Measurements from ENCODE around the gene ATOH8. TPM values are rescaled to one million over a fixed set of nuclear protein-coding genes. Genes with fewer than 3 reads are reported as not detected.

Gene ATOH8
- total and polyA plus RNA-seq, 8 donors, result 1.7 to 13.9 (median 3.5) TPM

DNA sequence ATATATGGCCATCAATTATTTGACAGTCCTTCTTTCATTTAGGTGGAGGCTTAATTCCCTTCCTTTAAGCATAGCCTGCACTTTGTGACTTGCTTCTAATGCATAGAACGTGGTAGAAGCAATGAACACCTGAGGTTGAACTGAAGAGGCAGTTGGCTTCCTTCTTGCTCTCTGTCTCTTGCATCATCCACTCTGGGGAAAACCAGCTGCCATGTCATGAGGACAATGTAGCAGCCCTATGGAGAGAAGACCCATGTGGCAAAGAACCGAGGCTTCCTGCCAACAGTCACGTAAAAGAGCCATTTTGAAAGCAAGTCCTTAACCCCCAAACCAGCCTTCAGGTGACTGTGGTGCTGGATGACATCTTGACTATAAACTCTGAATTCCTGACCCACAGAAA is 46.8 kb downstream of the ATOH8 start:
- H3K27me3 ChIP-seq, result no peaks in the 10 kb centered on the region
- H3K36me3 ChIP-seq, result no peaks in the 10 kb centered on the region
- no peaks in the 10 kb centered on the region for H3K9me3 ChIP-seq
- 93 to 94% methylated on average over 3 of the region's 3 CpGs for WGBS, 2 donors
- DNase-seq, result no peak
- ATAC-seq, result no peak
- no peak for TF ChIP-seq CTCF (IDR thresholded peaks at IDR 0.05)
- intact Hi-C loops (cut with DNase I), result loop anchor here in 1 of 3 donors (10.0 kb wide), 1 partner anchor 46 kb away; the partner anchor contains the start of gene ATOH8
- FAIRE-seq, result no peak
- H3K4me3 ChIP-seq, result no peak overlapping the region
- no peaks in the 10 kb centered on the region for H3K4me1 ChIP-seq
- H3K27ac ChIP-seq, result no peak overlapping the region

- ATAC-seq (no peak), DNase-seq (no peak), FAIRE-seq (no peak)
- Histone ChIP-seq H3K4me1 (no peaks in the 10 kb centered on the region), H3K27ac (no peak overlapping the region), H3K4me3 (no peak overlapping the region), H3K27me3 (no peaks in the 10 kb centered on the region), H3K36me3 (no peaks in the 10 kb centered on the region), H3K9me3 (no peaks in the 10 kb centered on the region)
- TF ChIP-seq CTCF (IDR thresholded peaks at IDR 0.05), result no peak
- intact Hi-C loops (cut with DNase I), result loop anchor here in 1 of 3 donors (10.0 kb wide), 1 partner anchor 47 kb away; the partner anchor contains the start of gene ATOH8
- WGBS, 2 donors, result 85 to 90% methylated on average over 5 of the region's 5 CpGs
These were observed 48.1 kb downstream of the ATOH8 start for GRCh38 chr2:85801871-85802270.

DNA sequence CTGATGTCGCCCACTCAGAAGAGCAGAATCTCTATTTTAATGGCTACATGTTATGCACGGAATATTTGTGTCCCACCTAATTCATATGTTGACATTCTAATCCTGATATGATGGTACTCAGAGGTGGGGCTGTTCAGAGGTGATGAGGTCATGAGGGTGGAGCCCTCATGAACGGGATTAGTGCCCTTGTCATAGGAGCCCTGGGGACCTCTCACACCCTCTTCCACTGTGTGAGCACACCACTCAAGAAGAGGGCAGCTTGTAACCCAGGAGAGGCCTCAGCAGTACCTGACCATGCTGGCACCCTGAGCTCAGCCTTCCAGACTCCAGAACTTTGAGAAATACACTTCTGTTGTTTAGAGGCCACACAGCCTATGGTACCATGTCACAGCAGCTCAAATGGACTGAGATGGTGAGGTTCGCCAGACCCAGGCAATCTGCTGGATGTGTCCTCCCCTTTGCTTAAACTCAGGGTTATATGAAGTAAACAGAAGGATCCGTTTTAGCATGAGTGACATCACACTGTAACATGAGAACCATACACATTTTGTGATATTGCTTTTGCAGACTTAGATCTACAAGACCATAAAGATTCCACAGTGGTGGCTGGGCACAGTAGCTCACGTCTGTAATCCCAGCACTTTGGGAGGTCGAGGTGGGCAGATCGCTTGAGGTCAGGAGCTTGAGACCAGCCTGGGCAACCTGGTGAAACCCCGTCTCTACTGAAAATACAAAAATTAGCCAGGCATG is 48.7 kb downstream of the ATOH8 start:
- TF ChIP-seq CTCF (IDR thresholded peaks at IDR 0.05), result no peak
- Histone ChIP-seq H3K9me3 (no peaks in the 10 kb centered on the region), H3K4me1 (no peaks in the 10 kb centered on the region), H3K36me3 (no peaks in the 10 kb centered on the region), H3K4me3 (no peak overlapping the region), H3K27ac (no peak overlapping the region), H3K27me3 (no peaks in the 10 kb centered on the region)
- ATAC-seq (no peak), DNase-seq (no peak), FAIRE-seq (no peak)
- intact Hi-C loops (cut with DNase I), result loop anchor here in 1 of 3 donors (10.0 kb wide), 1 partner anchor 48 kb away; the partner anchor contains the start of gene ATOH8
- WGBS, 2 donors, result 78 to 84% methylated on average over 9 of the region's 9 CpGs

DNA sequence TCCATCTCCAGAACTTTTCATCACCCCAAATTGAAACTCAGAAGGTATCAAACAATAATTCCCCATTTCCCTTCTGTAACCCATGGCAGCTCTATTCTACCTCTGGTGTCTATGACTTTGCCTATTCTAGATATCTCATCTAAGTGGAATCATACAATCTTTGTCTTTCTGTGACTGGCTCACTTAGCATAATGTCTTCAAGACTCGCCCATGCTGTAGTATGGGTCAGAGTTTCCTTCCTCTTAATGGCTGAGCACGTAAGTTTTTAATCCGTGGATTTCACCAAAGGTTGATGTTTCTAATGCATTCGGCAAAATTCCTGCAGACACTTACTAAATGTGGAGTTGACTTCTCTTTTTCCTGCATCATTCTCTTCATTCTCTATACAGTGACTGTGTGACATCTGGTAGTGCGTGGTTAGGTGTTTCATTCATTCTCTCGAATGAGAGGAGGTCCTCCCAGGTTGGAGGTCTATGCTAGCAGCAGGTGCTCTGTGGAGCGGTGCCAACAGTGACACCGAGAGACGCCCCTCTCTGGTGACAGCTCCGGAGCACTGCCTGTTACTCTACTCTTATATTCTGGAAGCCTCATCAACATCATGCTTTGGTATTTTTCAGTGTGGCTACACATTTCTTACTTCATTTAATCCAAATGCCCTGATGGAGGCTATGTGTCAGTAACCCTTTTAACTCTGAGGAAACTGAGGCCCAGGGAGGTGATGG is 50.1 kb downstream of the ATOH8 start:
- H3K27me3 ChIP-seq, result no peaks in the 10 kb centered on the region
- 67 to 81% methylated on average over 10 of the region's 10 CpGs for WGBS, 2 donors
- H3K36me3 ChIP-seq, result no peaks in the 10 kb centered on the region
- intact Hi-C loops (cut with DNase I), result loop anchor here in 1 of 3 donors (10.0 kb wide), 1 partner anchor 49 kb away; the partner anchor contains the start of gene ATOH8
- no peak for TF ChIP-seq CTCF (IDR thresholded peaks at IDR 0.05)
- FAIRE-seq, result no peak
- no peaks in the 10 kb centered on the region for H3K9me3 ChIP-seq
- H3K27ac ChIP-seq, result no peak overlapping the region
- H3K4me1 ChIP-seq, result no peaks in the 10 kb centered on the region
- ATAC-seq, result no peak
- peak in 1 of 6 donors; percentile 27 for DNase-seq
- no peak overlapping the region for H3K4me3 ChIP-seq

Data from pancreas (tissue), 10 donors.